ENCODE measurements around the gene C2orf72. TPM values are rescaled to one million over a fixed set of nuclear protein-coding genes. Genes with fewer than 3 reads are reported as not detected.
"Not testable (repeated sequence)": the region's sequence is repeated elsewhere in the genome, so short reads cannot be mapped to it uniquely, and the experiment has no call there.

C2orf72 gene
- polyA plus RNA-seq, 3 donors = 0.46 to 5.1 (median 1.3) TPM

DNA sequence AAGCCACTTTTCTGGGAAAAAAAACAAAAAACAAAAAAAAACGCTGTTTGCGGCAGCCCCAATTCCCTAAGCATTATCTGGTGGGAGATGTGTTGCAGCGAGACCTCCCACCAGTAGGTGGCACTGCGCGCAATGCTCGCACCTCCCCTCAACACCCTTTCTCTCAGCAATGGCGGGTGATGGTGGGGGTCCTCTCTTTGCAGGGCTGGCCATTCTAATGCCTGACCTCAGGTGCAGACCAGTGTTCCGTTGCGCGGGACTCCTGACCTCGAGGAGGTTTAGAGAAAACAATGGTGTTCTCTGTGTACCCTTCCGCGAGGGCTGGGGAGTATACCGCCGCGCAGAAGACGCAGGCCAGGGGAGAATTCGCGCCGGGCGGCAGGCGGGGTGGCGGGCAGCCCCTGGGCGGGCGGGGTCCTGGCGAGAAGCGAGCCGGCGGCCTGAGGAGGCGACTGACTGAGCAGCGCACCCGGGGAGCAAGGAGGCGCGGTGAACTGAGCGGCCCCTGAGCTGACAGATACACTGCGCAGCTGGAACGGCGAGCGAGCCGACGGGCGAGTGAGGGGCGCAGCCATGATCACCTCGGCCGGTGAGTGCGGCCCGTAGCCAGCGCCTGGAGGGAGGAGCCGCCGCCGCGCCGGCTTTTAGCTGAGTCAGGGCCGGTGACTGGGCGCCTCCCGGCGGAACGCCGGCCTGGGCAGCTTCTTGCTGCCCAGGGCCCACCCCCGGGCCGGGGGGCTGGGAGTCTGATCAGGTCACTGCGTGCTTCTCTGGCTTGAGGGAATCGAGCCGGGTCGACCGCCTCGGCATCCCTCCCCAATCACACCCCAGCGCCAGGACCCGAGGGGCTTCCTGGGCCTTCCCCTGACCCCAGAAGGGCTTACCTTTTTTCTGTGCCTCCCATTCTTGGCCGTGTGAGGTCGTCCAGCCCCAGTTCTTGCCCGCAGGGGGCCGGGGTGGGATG, 19.4 kb downstream of the C2orf72 start, which contains the start of gene PSMD1:
PSMD1 (plus strand) TSS at position 415 of the 964 bp plus-strand sequence; CDS start at position 574, 159 bp downstream.
- 0% methylated on average over 54 to 73 of the region's 73 CpGs for WGBS, 3 donors

DNA sequence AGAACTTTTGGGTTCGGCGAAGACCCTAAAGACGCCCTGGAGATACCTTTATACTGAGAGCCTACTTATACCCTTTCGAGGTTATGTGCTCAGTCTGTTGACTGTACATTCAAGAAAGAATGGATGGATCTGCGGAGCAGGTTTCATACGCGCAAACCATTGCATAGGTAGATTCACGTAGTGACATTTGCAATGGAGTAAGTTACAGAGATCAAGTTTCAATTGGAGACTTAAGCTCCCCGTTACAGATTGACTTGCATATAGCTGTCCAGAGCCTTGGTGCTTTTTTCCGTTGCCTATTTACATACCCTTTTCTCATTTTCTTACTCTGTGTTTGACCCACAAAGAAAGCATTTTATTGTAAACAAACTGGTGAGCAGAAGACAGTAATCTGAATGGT, 20.3 kb downstream of the C2orf72 start:
- no peak overlapping the region for H3K27ac ChIP-seq (ENCODE audit: low read depth, low read length)
- WGBS, 3 donors = 3 to 8% (median 5%) methylated on average over 10 of the region's 10 CpGs

More for the DNA sequence above, 19.4 kb downstream of the C2orf72 start, which contains the start of gene PSMD1:
- peak within 1 kb of the TSS; percentile 56 for H3K27ac ChIP-seq (ENCODE audit: low read depth, low read length)

- 71 to 83% (median 81%) methylated on average over 4 of the region's 4 CpGs for WGBS, 3 donors
- H3K27ac ChIP-seq (ENCODE audit: low read depth, low read length) = no peak overlapping the region
These were observed 21.6 kb downstream of the C2orf72 start for GRCh38 chr2:231058761-231059550.

DNA sequence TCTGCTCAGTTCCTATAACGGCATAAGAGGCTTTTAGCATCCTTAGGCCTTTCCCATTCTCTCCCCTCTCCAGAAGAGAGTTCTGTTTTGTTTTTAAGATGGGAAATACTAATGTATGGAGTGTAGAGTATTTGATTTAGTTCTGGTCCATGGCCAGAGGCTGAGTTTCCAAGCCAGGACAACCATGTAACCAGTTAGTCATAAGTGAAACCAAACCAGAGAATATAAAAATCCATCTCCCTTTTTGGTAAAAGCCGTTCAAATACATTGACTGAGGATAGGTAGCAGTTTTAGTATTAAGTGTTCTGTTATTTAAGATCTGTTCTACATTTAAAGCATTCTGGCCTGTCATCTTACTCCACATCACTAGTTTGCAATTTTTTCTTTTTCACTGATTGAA, 22.4 kb downstream of the C2orf72 start:
- WGBS, 3 donors = 76 to 84% (median 81%) methylated on average over 2 of the region's 2 CpGs
- H3K27ac ChIP-seq (ENCODE audit: low read depth, low read length) = no peak overlapping the region

DNA sequence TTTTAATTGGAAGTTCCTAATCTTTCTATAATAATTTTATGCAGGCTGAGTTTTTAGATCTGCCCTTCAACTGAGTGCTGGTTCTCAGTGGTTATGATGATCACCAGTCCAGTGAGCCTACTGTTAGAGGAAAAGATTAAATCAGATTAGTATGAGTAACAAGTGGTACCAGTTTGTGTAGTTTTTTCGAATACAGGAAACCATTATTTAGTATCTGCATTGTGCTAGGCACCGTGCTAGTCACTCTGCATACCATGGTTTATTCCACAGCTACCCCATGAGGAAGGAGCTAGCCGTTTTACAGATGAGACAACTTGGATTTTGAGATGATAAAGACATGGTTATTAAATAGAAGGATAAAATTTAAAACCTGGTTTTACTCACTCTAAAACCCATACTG, 25.5 kb downstream of the C2orf72 start:
- 79 to 90% (median 86%) methylated on average over 3 of the region's 3 CpGs for WGBS, 3 donors
- no peak overlapping the region for H3K27ac ChIP-seq (ENCODE audit: low read depth, low read length)

DNA sequence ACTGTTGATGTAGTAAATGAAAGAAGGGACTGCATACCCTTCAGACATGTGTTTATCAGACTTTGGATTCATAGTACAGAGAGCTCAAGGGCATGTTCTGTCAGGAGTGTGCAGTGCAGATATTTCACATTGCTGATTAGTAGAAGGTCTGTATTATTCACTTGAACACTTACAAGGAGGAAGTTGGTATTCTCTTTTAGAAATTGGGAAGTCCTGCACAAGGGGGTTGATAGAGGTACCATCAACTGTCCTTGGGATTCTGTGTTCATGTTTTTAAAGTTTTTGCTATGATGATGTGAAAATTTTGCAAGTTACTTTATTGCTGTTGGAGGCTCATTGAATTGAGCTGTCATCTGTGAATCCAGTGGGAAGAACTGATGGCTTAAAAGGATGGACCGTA, 26.0 kb downstream of the C2orf72 start:
- 100% methylated on average over 1 of the region's 1 CpG for WGBS, 3 donors
- H3K27ac ChIP-seq (ENCODE audit: low read depth, low read length) = no peak overlapping the region

DNA sequence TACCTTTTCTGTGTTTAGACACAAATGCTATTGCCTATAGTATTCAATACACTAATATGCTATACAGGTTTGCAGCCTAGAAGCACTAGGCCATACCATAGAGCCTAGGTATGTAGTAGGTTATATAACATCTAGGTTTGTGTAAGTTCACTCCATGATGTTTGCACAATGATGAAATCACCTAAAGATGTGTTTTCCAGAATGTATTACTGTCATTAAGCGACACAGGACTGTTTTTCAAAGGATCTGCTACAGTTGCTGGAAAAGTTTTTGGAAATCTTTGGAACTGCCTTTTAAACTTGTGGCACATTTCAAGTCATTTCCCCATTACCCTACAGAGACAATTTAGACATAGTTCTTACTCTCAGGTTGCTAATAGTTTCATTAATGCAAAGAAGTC, 28.6 kb downstream of the C2orf72 start:
- H3K27ac ChIP-seq (ENCODE audit: low read depth, low read length) = no peak overlapping the region
- WGBS, 3 donors = 96 to 99% (median 97%) methylated on average over 1 of the region's 1 CpG

- not testable (repeated sequence) for H3K27ac ChIP-seq (ENCODE audit: low read depth, low read length)
- WGBS, 3 donors = 73 to 95% (median 86%) methylated on average over 8 of the region's 8 CpGs
These were observed 30.2 kb downstream of the C2orf72 start for GRCh38 chr2:231067531-231067930.

DNA sequence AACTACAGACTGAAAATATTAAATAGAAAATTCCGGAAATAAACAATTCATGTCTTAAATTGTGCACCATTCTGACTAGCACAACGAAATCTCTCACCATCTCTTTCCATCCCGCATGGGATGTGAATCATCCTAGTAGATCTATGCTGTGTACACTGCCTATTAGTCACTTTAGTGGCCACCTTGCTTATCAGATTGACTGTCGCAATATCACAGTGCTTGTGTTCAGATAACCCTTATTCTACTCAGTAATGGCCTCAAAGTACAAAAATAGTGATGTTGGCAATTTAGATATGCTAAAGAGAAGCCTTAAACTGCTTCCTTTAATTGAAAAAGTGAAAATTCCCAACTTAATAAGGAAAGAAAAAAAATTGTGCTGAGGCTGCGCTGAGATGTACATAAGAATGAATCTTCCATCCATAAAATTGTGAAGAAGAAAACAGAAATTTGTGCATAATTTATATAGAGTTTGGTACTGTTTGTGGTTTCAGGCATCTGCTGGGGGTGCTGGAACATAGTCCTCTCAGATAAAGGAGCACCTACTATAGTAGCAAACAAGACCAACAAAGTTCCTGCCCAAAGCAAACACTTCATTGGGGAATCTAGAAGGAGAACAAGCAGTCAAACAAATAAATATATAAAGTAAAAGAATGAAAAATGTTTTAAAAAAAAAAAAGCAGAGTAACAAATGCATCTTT, 31.4 kb downstream of the C2orf72 start:
- H3K27ac ChIP-seq (ENCODE audit: low read depth, low read length) = no peak overlapping the region
- 91 to 96% (median 92%) methylated on average over 5 of the region's 5 CpGs for WGBS, 3 donors

DNA sequence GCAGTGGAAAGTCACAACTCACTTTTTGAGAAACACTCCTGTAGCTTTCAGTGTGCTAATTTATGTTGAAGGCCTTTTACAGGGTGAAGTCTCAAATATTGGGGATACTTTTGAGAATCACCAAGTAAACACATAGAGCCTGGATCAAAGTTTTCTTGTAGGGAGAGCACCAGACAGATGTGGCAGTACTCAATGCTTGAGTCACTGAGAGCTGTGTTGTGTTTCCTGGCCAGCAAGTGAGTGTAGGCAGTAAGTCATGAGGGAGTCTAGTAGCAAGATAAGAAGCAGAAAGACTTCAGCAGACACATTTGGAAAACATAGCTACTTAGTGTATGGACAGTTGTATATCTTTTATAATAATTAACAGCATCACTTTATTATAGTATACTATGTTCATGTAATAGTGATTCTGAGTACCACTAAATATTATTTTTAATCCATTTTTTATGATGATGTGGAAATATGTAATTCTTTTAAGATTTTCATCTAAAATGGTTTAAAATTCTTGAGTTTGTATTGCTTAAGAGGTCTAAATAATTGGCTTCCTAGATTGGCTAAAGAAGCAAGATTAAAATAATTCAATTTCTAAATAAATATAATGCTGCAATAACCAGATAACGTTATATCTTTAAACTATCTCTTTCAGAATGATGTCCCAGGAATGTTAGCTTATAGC, 32.2 kb downstream of the C2orf72 start:
- no peak overlapping the region for H3K27ac ChIP-seq (ENCODE audit: low read depth, low read length)
- 91 to 95% (median 94%) methylated on average over 1 of the region's 1 CpG for WGBS, 3 donors

DNA sequence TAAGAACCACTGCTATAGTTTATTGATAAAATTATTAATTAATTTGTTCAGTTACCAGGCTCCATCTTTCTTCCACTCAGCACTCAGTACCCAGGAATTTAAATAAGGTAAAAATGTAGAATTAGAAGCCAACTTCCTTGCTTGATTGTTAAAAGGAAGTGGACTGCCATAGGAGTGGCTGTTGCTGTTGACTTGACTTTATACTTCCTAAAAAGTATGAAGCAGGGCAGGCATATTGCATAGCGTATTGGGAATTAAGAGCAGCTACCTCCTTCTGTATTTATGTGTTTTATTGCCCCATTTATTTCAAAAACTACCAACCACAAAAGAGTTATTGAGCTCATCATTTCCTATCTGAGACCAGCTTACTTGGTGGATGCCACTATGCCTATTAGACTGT, 47.2 kb downstream of the C2orf72 start:
- no peak overlapping the region for H3K27ac ChIP-seq (ENCODE audit: low read depth, low read length)
- 55 to 91% (median 63%) methylated on average over 1 of the region's 1 CpG for WGBS, 3 donors

DNA sequence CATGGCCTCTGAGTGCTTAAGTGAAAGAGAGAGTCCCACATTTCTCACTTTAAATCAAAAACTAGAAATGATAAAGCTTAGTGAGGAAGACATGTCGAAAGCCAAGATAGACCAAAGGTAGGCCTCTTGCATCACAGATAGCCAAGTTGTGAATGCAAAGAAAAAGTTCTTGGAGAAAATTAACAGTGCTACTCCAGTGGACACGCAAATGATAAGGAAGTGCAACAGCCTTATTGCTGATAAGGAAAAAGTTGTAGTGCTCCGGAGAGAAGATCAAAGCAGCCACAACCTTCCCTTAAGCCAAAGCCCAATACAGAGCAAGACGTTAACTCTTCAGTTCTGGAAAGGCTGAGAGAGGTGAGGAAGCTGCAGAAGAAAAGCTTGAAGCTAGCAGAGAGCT, 51.4 kb downstream of the C2orf72 start:
- WGBS, 3 donors = 63 to 89% (median 84%) methylated on average over 4 of the region's 4 CpGs
- H3K27ac ChIP-seq (ENCODE audit: low read depth, low read length) = no peak overlapping the region

DNA sequence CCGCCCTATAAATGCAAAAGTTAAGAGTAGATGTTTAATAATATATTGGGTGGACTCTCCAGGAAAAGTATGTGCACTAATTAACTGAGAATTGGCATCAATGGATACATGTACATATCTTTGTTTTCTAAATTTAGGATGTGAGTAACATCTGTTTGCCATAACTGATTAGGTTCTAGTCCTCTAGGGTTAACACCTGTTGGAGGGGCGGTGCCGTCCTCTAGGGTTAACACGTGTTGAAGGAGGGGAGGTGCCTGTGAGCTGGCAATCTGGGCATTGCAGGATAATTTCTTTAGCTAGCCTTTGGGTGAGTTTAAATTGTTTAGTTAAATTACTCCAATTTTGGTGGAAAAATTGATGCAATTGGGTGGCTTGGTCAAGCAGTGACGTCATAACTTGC, 56.6 kb downstream of the C2orf72 start:
- WGBS, 3 donors = 84 to 95% (median 88%) methylated on average over 5 of the region's 5 CpGs
- H3K27ac ChIP-seq (ENCODE audit: low read depth, low read length) = no peak overlapping the region

- WGBS, 3 donors = 78 to 94% (median 89%) methylated on average over 4 of the region's 4 CpGs
- no peak overlapping the region for H3K27ac ChIP-seq (ENCODE audit: low read depth, low read length)
These were observed 57.5 kb downstream of the C2orf72 start for GRCh38 chr2:231094736-231095346.

Data from adipose tissue (tissue), 3 donors.